GM18526 (cell line): ENCODE results near the gene UNC5CL.

Experiments used
- POLR2A ChIP-seq: IDR thresholded peaks from 3 replicates; pipeline ENCODE4 v1.6.1; 2011; ENCODE audit not compliant: insufficient read length; ENCODE audit errors: extremely low read depth

The UNC5CL gene

DNA sequence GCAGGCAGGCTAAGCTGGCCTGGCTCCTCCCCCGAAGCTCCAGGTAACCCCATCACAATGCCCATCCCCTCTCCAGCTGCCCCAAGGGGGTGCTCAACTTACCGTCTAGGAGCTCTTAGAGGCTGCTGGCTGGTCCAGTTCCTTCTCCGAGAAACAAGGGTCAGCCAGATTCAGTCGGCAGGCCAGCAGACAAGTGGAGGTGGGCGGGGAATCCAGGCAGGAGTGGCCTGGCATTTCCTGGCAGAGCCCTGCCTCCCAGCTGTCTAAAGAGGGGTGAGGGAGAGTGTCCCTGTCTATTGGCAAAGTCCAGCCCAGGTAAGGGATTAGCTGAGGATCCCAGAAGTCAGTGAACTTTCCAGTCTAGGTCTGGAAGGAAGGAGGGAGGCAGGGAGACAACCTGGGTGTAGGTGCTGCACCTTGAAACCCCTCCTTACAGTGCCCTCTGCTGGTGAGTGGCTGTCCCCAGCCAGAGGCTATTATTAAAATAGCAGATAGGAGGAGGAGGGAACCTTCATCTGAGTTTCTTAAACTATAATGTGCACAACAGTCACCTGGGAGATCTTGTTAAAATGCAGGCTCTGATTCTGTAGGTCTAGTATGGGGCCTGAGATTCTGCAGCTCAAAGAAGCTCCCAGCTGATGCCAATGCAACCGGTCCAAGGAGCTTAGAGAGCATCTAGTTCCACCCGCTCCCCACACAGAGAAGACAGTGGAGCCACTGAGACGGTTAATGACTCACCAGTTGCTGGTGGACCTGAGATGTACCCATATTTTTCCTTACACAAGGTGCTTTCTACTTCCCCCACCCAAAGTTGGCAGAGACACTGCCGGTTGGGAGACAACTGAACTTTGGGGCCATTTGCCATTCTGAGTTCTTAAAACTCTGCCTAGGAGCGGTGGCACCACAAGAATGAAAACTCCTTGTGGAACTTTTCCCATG is at the start of gene UNC5CL:
Gene UNC5CL, minus strand, starts transcription at position 162 of the 939 bp plus-strand sequence. CDS start 4,147 bp downstream, outside the sequence.
- no peak for TF ChIP-seq POLR2A

DNA sequence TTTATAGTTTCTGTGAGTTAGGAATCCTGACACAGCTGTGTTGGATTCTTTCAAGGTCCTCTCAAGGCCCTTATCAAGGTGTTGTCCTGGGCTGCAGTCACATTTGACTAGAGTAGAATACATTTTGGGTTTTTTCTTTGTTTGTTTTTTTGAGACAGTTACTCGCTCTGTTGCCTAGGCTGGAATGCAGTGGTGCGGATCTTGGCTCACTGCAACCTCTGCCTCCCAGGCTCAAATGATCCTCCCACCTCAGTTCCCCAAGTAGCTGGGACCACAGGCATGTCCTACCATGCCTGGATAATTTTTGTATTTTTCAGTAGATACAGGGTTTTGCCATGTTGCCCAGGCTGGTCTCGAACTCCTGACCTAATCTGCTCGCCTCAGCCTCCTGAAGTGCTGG is 49.4 kb upstream of the UNC5CL start:
- no peak for TF ChIP-seq POLR2A

DNA sequence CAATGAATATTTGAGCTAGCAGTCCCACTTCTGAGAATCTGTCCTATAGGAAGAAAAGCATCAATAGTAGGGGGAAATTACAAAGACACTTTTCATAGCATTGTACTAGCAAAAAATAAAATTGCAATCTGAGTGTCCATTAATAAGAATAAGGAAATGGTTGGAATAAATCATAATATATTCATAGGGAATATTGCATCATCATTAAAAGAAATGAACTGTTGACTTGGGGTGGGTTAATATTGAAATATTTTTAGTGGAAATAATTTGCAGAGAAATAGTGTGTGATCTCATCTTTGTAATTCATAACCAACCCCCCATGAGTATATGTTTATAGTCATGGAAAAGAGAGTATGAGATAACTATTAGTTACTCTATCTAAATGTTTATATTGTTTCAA is 46.2 kb upstream of the UNC5CL start:
- TF ChIP-seq POLR2A = no peak

- no peak for TF ChIP-seq POLR2A
Measured at GRCh38 chr6:41083072-41083471, 44.1 kb upstream of the UNC5CL start.

DNA sequence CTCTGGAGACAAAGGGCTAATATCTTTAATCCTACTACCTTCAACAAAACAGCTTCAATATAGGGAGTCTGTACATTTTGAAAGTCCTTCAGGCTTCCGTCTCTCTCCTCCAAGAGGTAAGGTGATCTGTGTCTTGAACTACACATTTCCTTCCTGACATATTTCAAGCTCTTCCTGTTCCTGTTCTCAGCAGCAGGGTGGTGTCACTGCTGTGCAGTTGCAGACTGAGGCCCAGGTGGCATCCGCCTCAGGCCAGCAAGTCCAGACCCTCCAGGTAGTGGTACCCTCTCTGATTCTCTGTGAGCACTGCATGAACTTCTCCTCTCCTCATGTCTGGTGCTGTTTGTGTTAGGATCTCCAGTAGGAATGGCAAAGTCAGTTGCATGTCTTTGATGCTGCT is 41.6 kb upstream of the UNC5CL start:
- TF ChIP-seq POLR2A = no peak

DNA sequence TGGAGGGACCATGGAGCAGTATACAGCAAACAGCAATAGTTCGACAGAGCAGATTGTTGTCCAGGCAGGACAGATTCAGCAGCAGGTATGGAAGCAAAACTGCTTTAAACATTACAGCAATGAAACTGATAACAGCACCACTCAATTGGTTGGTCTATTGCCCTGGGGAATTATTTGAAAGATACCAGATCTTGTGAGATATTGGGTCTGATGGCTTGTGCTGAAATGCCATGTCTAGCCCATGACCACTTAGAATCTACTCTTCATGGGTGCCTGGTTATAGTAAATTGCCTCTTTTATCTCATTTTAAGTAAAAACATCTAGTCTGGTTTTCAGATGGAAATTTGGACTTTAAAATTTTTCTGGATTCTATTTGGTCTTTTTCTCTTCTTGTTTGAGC is 40.1 kb upstream of the UNC5CL start:
- TF ChIP-seq POLR2A = no peak

- TF ChIP-seq POLR2A = no peak
Measured at GRCh38 chr6:41078101-41078500, 39.1 kb upstream of the UNC5CL start.

GRCh38 chr6:41077536-41077935 is 38.5 kb upstream of the UNC5CL start:
- TF ChIP-seq POLR2A = no peak

DNA sequence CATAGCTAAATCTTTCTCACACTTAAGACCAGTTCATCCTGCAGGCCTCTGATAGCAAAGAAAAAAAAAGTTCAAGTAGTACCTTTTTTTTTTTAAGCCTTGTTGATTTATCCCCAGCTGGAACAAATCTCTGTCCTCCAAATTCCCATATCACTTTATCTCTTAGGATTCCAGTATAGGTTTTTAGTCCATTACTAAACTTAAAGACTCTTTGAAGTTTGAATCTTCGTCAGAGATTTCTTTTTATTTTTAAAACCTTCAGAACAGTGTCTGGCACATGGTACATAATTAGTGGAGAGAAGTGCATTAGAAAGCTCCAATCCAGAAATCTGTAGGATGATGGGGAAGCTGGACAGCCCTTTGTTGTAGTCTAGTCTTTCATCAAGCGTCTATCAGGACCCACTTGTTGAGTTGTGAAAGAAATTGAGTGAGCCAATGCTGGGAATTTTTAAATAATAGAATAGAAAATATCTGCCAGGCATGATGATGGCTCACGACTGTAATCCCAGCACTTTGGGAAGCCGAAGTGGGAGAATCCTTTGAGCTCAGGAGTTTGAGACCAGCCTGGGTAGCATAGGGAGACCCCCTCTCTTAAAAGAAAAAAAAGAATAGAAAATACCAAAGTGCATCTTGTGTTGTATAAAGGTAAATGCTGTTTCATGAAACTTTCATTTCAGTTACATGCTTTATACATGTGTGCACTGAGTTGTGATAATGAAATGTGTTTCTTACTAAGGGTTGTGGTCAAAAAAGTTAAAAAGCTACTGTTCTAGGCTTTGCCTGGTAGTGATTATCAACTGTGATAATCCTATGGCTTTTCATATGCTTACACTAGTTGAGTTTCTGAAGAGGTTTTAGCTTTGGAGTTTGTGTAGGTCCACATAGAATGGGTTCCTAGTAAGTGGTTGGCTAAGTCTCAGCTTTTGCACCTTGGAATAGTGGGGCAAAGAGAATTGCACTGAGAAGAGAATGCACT is 36.9 kb upstream of the UNC5CL start:
- TF ChIP-seq POLR2A = no peak

DNA sequence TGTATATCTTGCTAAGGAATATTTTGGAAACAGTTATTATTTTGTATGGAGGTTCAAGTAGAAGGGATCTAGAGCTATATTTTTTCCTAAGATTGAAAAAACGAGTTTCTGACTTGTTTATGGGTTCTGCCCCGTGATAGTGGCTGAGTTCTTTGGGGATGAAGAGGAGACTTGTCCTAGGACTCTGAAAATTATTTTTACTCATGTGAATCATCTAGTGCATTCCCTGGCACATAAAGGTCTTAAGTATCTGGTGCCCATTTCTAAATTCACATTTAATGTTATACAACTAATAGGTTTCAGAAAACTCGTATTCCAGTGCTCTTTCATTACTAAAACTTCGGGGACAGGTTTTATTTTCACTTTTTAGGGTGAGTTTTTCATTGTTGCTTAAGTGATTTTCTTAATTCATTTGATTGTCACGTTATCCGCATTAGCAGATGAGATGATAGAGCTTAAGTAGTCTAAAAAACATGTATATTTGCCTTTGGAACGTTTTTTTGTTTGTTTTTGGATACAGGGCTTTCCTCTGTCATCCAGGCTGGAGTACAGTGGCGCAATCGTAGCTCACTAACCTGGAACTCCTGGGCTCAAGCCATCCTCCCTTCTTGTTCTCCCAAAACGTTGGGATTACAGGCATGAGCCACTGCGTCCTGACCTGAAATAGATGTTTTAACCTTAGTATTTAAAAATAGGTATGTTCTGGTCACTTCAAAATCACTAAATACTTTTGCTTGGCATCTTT is 35.8 kb upstream of the UNC5CL start:
- TF ChIP-seq POLR2A = no peak

GRCh38 chr6:41073968-41074691 is 35.1 kb upstream of the UNC5CL start:
- TF ChIP-seq POLR2A = no peak

DNA sequence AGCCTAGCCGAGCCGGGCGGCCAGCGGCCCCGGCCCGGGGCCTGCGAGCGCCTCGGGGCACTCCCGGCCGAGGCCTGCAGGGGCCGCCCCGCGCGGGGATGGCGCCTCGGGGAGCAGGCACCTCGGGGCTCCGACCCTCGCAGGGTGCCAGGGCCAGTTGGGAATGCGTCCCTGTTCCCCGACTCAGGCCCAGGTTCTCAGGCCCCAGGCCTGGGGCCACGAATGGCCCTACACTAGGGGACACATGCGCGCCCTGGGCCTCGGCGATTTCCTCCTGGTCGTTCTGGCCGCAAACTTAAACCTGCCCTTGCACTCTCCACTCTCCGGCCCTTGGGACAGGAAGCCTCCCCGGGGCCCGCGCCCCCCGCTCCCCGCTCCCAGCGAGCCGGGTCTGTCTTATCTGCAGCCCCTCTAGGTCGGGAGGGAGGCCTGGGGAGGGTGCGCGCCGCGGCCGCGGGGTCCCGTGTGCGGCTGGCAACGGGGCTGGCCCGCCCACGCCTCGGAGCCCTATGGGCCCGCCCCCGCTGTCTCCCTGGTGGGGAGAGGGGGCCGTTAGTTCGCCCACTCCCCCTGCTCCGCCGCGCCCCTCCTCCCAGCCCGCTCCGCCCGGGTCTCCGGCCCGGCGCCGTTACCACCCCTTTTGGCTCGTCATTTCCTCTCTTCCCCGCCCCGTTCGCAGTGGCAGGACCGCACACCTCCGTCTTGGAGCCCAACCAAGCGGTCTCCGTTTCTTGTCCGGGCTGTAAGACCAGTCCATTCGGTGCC is 34.4 kb upstream of the UNC5CL start:
- TF ChIP-seq POLR2A = peak; percentile 91

DNA sequence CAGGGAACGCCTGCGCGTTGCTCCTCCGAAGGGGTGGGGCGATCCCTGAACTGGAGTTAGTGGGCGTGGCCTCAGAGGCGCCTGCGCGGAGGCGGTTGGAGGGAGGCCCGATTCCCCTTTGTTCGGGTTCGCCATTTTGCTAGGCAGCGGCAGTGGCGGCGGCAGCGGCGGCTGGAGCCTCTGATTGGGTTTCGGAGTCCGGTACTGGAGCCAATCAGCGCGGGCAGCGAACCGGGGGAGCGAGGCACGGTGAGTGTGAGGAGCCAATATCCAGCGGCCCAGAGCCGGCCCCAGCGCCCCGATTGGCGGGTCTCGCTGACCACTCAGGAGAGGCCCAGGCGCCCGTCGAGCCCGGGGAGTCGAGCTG is 33.8 kb upstream of the UNC5CL start, which contains the start of gene NFYA:
Gene NFYA, plus strand, starts transcription at position 139 of the 367 bp plus-strand sequence. CDS start 6,116 bp downstream, outside the sequence.
- no peak for TF ChIP-seq POLR2A
